A549 (cell line): ENCODE results near the gene FGF3. TPM values are rescaled to one million over a fixed set of nuclear protein-coding genes. Genes with fewer than 3 reads are reported as not detected.

ENCODE experiments used
- ATAC-seq, 2 experiments: fragments of 200-7000 bp in 1 of 2; fragments of >200 bp in 1 of 2; cut with Nextera tagmentation in 1 of 2; cut with Tn5 transposase in 1 of 2; 3 replicates each; pipeline versions ENCODE4 v1.8.0 to v1.9.1; 2018 to 2020; ENCODE audit warnings: mild to moderate bottlenecking in 1 of 2, moderate library complexity in 1 of 2
- CTCF ChIA-PET: fragments of 300-600 bp; sonication (Branson Sonifier 250); formaldehyde crosslinking; extraction: SDS; loops from one replicate; lab custom pipeline; 2021; ENCODE audit warnings: antibody characterized with exemption, inconsistent platforms; lab: Yijun Ruan, JAX
- POLR2A ChIA-PET: fragments of 350-600 bp; formaldehyde crosslinking; extraction: SDS; loops from one replicate; lab custom pipeline; 2021; ENCODE audit warnings: antibody characterized with exemption, inconsistent platforms; lab: Yijun Ruan, JAX
- DNase-seq, 2 experiments: peaks; one replicate each; pipeline versions ENCODE4 v3.0.0 to v3.0.0-alpha.2; 2011 to 2016; ENCODE audit warnings: low read depth in 1 of 2, low spot score in 1 of 2
- FAIRE-seq: peaks from 2 replicates; lab custom pipeline; 2011; peaks lifted over from hg19 to GRCh38; lab: Jason Lieb, UNC
- H3K27ac ChIP-seq, 2 experiments: fragments of >200 bp; sonication (Bioruptor Twin); formaldehyde crosslinking; 3 replicates each; pipeline ENCODE4 v1.5.1; 2016 to 2017
- H3K4me1 ChIP-seq: fragments of >200 bp; sonication (Bioruptor Twin); formaldehyde crosslinking; 3 replicates; pipeline ENCODE4 v1.6.1; 2016
- H3K4me2 ChIP-seq: fragments of >200 bp; sonication (Bioruptor Twin); formaldehyde crosslinking; 3 replicates; pipeline ENCODE4 v1.6.1; 2016
- H3K4me3 ChIP-seq: fragments of >200 bp; sonication (Bioruptor Twin); formaldehyde crosslinking; 3 replicates; pipeline ENCODE4 v1.5.1; 2016
- H3K9me3 ChIP-seq: fragments of >200 bp; sonication (Bioruptor Twin); formaldehyde crosslinking; 3 replicates; pipeline ENCODE4 v1.6.1; 2016
- CBX2 ChIP-seq: fragments of 200-600 bp; sonication (generic); IDR thresholded peaks from 2 replicates; pipeline ENCODE4 v1.6.1; 2016; ENCODE audit warnings: low read depth, mild to moderate bottlenecking, borderline replicate concordance
- CBX8 ChIP-seq: fragments of 200-600 bp; sonication (generic); IDR thresholded peaks from 2 replicates; pipeline ENCODE4 v1.6.1; 2016
- CTCF ChIP-seq: fragments of >200 bp; sonication (Bioruptor Twin); formaldehyde crosslinking; IDR thresholded peaks from 3 replicates; pipeline ENCODE4 v1.5.1; 2016
- EHMT2 ChIP-seq: fragments of 200-600 bp; sonication (generic); IDR thresholded peaks from 2 replicates; pipeline ENCODE4 v1.6.1; 2016; ENCODE audit warnings: antibody characterized with exemption, low read depth, mild to moderate bottlenecking, moderate library complexity
- ESRRA ChIP-seq: fragments of 150-350 bp; IDR thresholded peaks from 2 replicates; pipeline ENCODE4 v1.6.1; 2014; ENCODE audit warnings: mild to moderate bottlenecking, low read length, borderline replicate concordance
- FOSB ChIP-seq: fragments of 250-450 bp; sonication (Bioruptor Pico); IDR thresholded peaks from 2 replicates; pipeline ENCODE4 v1.5.0; 2020; ENCODE audit warnings: mild to moderate bottlenecking, moderate library complexity
- GATA3 ChIP-seq: IDR thresholded peaks from 2 replicates; pipeline ENCODE4 v1.6.1; 2012; ENCODE audit warnings: borderline replicate concordance
- HDAC2 ChIP-seq: fragments of 200-600 bp; sonication (generic); IDR thresholded peaks from 2 replicates; pipeline ENCODE4 v1.6.1; 2016
- JUN ChIP-seq, 2 experiments: fragments of >200 bp; sonication (Bioruptor Twin); formaldehyde crosslinking; IDR thresholded peaks; 2 replicates in 1 of 2; 3 replicates in 1 of 2; pipeline ENCODE4 v1.6.1; 2016 to 2017
- NR3C1 ChIP-seq: fragments of >200 bp; sonication (Bioruptor Twin); formaldehyde crosslinking; IDR thresholded peaks from 3 replicates; pipeline ENCODE4 v1.6.1; 2017
- SMC3 ChIP-seq: fragments of >200 bp; sonication (Bioruptor Twin); formaldehyde crosslinking; IDR thresholded peaks from 3 replicates; pipeline ENCODE4 v1.6.1; 2018; ENCODE audit warnings: inconsistent platforms
- TP53 ChIP-seq: fragments of 250-450 bp; sonication (Bioruptor Pico); IDR thresholded peaks from 2 replicates; pipeline ENCODE4 v1.5.0; 2021; ENCODE audit warnings: mild to moderate bottlenecking, moderate library complexity
- ZFP36 ChIP-seq: fragments of 450-650 bp; IDR thresholded peaks from 2 replicates; pipeline ENCODE4 v1.6.1; 2014; ENCODE audit warnings: borderline replicate concordance; ENCODE audit not compliant: partially characterized antibody
- WGBS: methylation state at CpG from one replicate; pipeline ENCODE4 v1.1.6; 2017; ENCODE audit errors: missing lambda C conversion rate; 5-methylcytosine and 5-hydroxymethylcytosine counted together
- polyA plus RNA-seq, 4 experiments: library from polyadenylated mRNA; depleted of rRNA in 3 of 4; stranded (reverse); fragments of >200 nt; fragmentation: RNase III in 1 of 4; extraction: RNeasy Plus Mini Kit Qiagen cat#74134 plus additional on column Dnase treatment in 1 of 4; gene quantifications; 2 replicates in 3 of 4; 3 replicates in 1 of 4; pipeline ENCODE4 v1.2.3, GENCODE V29; 2011 to 2017
- TF ChIP-seq, protein P1 (sequence below): IDR thresholded peaks from 2 replicates; pipeline ENCODE4 v1.6.1; 2012; ENCODE audit warnings: low read depth, borderline replicate concordance
- TF ChIP-seq, protein P2 (sequence below): fragments of 250-450 bp; sonication (Bioruptor Pico); IDR thresholded peaks from 2 replicates; pipeline ENCODE4 v1.5.0; 2020; ENCODE audit warnings: low read depth, mild to moderate bottlenecking, moderate library complexity

Gene FGF3
- polyA plus RNA-seq, 2 of the 4 experiments (the other 2 are of a cell fraction), result not detected

- no peak overlapping the region for H3K4me3 ChIP-seq
- POLR2A ChIA-PET, result no interaction called here
- H3K27ac ChIP-seq, result no peak overlapping the region
- FAIRE-seq, result no peak
- CTCF ChIA-PET, result interaction anchor here (0.7 kb wide), 1 partner anchor 14 kb away, joined by 3 read pairs; no protein-coding TSS in a partner anchor
- no peak for DNase-seq
- no peak overlapping the region for H3K4me2 ChIP-seq
- no peaks in the 10 kb centered on the region for H3K9me3 ChIP-seq
- 83% methylated on average over 12 of the region's 12 CpGs for WGBS
- peaks cover 9% of the 10 kb centered on the region; the same call in 2 of the 3 replicates for H3K4me1 ChIP-seq
- no peak for ATAC-seq
- TF ChIP-seq TP53, result no peak
- TF ChIP-seq HDAC2, result no peak
- no peak for TF ChIP-seq ZFP36
- TF ChIP-seq, protein P1, sequence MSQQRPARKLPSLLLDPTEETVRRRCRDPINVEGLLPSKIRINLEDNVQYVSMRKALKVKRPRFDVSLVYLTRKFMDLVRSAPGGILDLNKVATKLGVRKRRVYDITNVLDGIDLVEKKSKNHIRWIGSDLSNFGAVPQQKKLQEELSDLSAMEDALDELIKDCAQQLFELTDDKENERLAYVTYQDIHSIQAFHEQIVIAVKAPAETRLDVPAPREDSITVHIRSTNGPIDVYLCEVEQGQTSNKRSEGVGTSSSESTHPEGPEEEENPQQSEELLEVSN, result no peak
- no peak for TF ChIP-seq NR3C1
- TF ChIP-seq CBX8, result no peak
- TF ChIP-seq CBX2, result no peak
Measured at GRCh38 chr11:69828276-69828970, 9.2 kb upstream of the FGF3 start.

DNA sequence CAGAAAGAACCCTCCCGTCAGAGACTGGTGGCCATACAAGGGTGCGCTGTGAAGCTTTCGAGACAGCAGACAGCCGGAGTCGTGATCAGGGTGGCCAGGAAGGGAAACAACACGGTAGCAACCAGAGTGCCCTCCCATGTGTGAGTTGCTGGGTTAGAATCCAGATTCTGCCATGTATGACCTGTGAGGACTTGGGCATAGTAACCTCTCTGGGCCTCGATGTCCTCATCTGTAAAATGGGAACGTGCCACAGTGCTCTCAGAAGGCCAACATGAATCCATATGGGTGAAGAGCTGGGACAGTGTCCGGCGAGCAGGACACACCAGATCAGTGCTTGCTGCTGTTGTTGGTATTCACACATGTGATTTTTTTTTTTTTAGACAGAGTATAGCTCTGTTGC lies 7.6 kb upstream of the FGF3 start:
- WGBS, result 74% methylated on average over 9 of the region's 10 CpGs
- Histone ChIP-seq H3K4me3 (no peak overlapping the region), H3K4me2 (no peak overlapping the region), H3K9me3 (no peaks in the 10 kb centered on the region), H3K4me1 (peaks cover 9% of the 10 kb centered on the region; the same call in 2 of the 3 replicates), H3K27ac (no peak overlapping the region)
- FAIRE-seq (no peak), ATAC-seq (no peak), DNase-seq (no peak)
- ChIA-PET CTCF (interaction anchor here (0.8 kb wide), 1 partner anchor 141 kb away, joined by 3 read pairs; no protein-coding TSS in a partner anchor), POLR2A (no interaction called here)
- TF ChIP-seq SMC3 (no peak), JUN (IDR thresholded peaks at IDR 0.05) (no peak), EHMT2 (no peak)

DNA sequence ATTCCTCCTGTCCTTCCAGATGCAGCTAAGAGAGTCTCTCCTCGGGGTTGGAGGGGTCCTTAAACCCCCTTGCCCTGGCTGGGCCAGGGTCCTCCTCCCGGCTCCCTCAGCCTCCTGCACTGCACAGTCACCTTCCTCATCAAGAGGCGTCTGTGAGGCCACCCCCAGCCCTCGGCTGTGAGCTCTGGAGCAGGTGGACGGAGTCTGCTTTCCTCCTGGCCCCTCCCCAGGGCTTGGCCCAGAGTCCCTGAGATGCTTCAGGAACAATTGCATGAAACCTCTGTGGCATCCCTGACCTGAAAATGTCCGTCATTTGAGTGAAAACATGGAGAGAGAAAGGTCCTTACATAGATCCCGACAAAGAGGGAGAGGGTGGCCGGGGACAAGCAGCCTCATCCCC lies 6.7 kb upstream of the FGF3 start:
- no peak for FAIRE-seq
- no peak for ATAC-seq
- peaks cover 9% of the 10 kb centered on the region; the same call in 2 of the 3 replicates for H3K4me1 ChIP-seq
- no peak overlapping the region for H3K4me2 ChIP-seq
- no peaks in the 10 kb centered on the region for H3K9me3 ChIP-seq
- CTCF ChIA-PET, result interaction anchor here (1.9 kb wide), 1 partner anchor 16 kb away, joined by 6 read pairs; no protein-coding TSS in a partner anchor
- no peak overlapping the region for H3K27ac ChIP-seq
- no peak for DNase-seq
- POLR2A ChIA-PET, result no interaction called here
- no peak overlapping the region for H3K4me3 ChIP-seq
- WGBS, result 58% methylated on average over 7 of the region's 8 CpGs
- TF ChIP-seq, protein P2, sequence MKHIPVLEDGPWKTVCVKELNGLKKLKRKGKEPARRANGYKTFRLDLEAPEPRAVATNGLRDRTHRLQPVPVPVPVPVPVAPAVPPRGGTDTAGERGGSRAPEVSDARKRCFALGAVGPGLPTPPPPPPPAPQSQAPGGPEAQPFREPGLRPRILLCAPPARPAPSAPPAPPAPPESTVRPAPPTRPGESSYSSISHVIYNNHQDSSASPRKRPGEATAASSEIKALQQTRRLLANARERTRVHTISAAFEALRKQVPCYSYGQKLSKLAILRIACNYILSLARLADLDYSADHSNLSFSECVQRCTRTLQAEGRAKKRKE (CRISPR knock-in tag), result no peak
- TF ChIP-seq FOSB (CRISPR knock-in tag) (no peak), GATA3 (no peak), CTCF (no peak), ESRRA (no peak)
- TF ChIP-seq, protein P1, result no peak
